ENCODE measurements around the gene SP2.

Gene SP2

GRCh38 chr17:47975823-47976205, 79.8 kb downstream of the SP2 start:
- DNase-seq (ENCODE audit: low read depth) = no peak

DNA sequence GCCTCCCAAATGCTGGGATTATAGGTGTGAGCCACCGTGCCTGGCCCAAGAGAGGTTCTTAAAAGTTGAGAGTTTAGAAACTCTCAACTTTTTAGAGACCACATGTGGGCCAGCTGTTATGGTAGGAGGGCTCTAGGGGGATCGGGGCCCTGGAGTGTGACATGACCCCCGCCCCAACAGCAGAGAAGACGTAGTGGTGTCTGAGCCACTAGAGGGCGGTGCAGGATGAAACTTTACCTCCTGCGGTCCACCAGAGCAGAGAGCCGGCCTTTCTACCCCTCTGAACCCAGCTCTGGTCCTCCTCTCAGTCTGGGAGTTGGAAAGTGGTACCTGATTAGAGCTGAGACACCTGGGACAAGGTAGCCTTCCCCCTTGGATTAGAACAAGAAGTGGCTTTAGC, 82.3 kb downstream of the SP2 start:
- DNase-seq (ENCODE audit: low read depth) = no peak

All from GM04503 (cell line).